ENCODE data around the gene CPM. TPM values are rescaled to one million over a fixed set of nuclear protein-coding genes. Genes with fewer than 3 reads are reported as not detected.
A peak's percentile ranks its signal among the peaks of the same experiment; 100 is the strongest.

CPM gene
- total RNA-seq, 1 experiment from 2014 or later: 4.2 TPM

- Histone ChIP-seq H3K79me2 (ENCODE audit: low read depth) (no peaks in the 10 kb centered on the region), H3K27me3 (ENCODE audit: insufficient read depth, low read depth) (no peaks in the 10 kb centered on the region), H2AFZ (peak overlapping the region; percentile 56; the same call in 1 of the 2 replicates), H3K4me1 (replicated peaks; ENCODE audit: insufficient read depth) (peaks cover 25% of the 10 kb centered on the region), H3K4me2 (peak overlapping the region; percentile 57), H3K36me3 (ENCODE audit: low read depth) (no peaks in the 10 kb centered on the region), H3F3A (ENCODE audit: insufficient read depth, low read depth) (peaks cover 5% of the 10 kb centered on the region; the same call in 1 of the 2 replicates), H4K20me1 (ENCODE audit: insufficient read depth) (no peaks in the 10 kb centered on the region), H3K27ac (peak overlapping the region; percentile 89), H3K9me2 (ENCODE audit: insufficient read depth) (no peaks in the 10 kb centered on the region; the same call in 1 of the 2 replicates), H3K9me3 (ENCODE audit: insufficient read depth, low read depth) (peaks cover 6% of the 10 kb centered on the region; the same call in 1 of the 2 replicates), H3K4me3 (peak overlapping the region; percentile 21; the same call in 1 of the 2 replicates)
- CTCF ChIA-PET: interaction anchor here (0.6 kb wide), 1 partner anchor 11 kb away, joined by 3 read pairs; no protein-coding TSS in a partner anchor
- POLR2A ChIA-PET (ENCODE audit: unreplicated experiment): interaction anchor here (0.8 kb wide), 1 partner anchor 13 kb away, joined by 4 read pairs; no protein-coding TSS in a partner anchor
- no TSS peak for BruUV-seq (replicated peaks)
- intact Hi-C loops (cut with micrococcal nuclease; ENCODE audit: unreplicated experiment): no loop called here
- TF ChIP-seq, protein P1, sequence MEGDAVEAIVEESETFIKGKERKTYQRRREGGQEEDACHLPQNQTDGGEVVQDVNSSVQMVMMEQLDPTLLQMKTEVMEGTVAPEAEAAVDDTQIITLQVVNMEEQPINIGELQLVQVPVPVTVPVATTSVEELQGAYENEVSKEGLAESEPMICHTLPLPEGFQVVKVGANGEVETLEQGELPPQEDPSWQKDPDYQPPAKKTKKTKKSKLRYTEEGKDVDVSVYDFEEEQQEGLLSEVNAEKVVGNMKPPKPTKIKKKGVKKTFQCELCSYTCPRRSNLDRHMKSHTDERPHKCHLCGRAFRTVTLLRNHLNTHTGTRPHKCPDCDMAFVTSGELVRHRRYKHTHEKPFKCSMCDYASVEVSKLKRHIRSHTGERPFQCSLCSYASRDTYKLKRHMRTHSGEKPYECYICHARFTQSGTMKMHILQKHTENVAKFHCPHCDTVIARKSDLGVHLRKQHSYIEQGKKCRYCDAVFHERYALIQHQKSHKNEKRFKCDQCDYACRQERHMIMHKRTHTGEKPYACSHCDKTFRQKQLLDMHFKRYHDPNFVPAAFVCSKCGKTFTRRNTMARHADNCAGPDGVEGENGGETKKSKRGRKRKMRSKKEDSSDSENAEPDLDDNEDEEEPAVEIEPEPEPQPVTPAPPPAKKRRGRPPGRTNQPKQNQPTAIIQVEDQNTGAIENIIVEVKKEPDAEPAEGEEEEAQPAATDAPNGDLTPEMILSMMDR (conservative IDR thresholded peaks at IDR 0.05): no peak
- TF ChIP-seq EZH2 (IDR thresholded peaks at IDR 0.05; ENCODE audit: low read depth): no peak
- peak; percentile 15 to 62 for DNase-seq
Observed at GRCh38 chr12:68971404-68971803, 38.4 kb upstream of the CPM start.

DNA sequence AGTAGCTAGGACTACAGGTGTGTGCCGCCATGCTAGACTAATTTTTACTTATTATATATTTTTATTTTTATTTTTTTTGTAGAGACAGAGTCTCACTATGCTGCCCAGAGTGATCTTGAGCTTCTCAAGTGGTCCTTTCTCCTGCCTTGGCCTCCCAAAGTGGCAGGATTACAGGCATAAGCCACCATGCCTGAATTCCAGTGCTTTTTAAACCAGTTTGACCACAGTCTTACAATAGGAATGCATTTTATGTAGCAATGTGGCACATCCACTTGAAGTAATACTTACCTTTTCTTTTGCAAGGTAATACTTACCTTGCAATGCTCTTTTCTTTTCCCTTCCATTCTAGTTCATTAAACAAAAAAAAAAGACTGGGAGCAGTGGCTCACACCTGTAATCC, 38.0 kb upstream of the CPM start:
- Histone ChIP-seq H4K20me1 (ENCODE audit: insufficient read depth) (no peaks in the 10 kb centered on the region), H2AFZ (peak overlapping the region; percentile 56; the same call in 1 of the 2 replicates), H3K79me2 (ENCODE audit: low read depth) (no peaks in the 10 kb centered on the region), H3K9me3 (ENCODE audit: insufficient read depth, low read depth) (peaks cover 6% of the 10 kb centered on the region; the same call in 1 of the 2 replicates), H3K9me2 (ENCODE audit: insufficient read depth) (no peaks in the 10 kb centered on the region; the same call in 1 of the 2 replicates), H3K27me3 (ENCODE audit: insufficient read depth, low read depth) (no peaks in the 10 kb centered on the region), H3K4me2 (peak overlapping the region; percentile 57), H3F3A (ENCODE audit: insufficient read depth, low read depth) (peaks cover 5% of the 10 kb centered on the region; the same call in 1 of the 2 replicates), H3K4me1 (replicated peaks; ENCODE audit: insufficient read depth) (peaks cover 25% of the 10 kb centered on the region), H3K36me3 (ENCODE audit: low read depth) (no peaks in the 10 kb centered on the region), H3K27ac (peak overlapping the region; percentile 89), H3K4me3 (peak overlapping the region; percentile 21; the same call in 1 of the 2 replicates)
- ChIA-PET POLR2A (ENCODE audit: unreplicated experiment) (interaction anchor here (0.8 kb wide), 1 partner anchor 13 kb away, joined by 4 read pairs; no protein-coding TSS in a partner anchor), CTCF (no interaction called here)
- DNase-seq: peak; percentile 17 to 79
- BruUV-seq (replicated peaks): TSS peak; percentile 14
- intact Hi-C loops (cut with micrococcal nuclease; ENCODE audit: unreplicated experiment): no loop called here
- TF ChIP-seq EZH2 (IDR thresholded peaks at IDR 0.05; ENCODE audit: low read depth): no peak
- TF ChIP-seq, protein P1 (conservative IDR thresholded peaks at IDR 0.05): no peak

DNA sequence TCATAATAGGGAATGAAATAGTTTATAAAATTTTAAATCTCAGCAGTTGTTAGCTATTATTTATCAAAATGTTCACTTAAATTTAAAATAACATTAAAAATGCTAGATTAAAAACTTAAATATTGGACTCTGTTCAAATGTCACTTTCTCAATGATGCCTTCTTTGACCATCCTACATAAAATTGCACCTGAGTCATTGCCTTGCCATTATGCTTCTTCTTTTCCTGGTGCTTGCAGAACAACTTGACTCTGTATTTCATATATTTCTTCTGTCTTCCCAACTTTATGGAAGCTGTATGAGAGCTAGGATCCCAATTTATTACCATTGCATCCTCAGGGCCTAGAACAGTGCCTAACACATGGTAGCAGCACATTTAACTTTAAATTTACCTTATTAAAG, 37.3 kb upstream of the CPM start:
- no peak overlapping the region; the same call in 1 of the 2 replicates for H3K27ac ChIP-seq
- CTCF ChIA-PET: no interaction called here
- TF ChIP-seq, protein P1 (conservative IDR thresholded peaks at IDR 0.05): no peak
- no peak for TF ChIP-seq EZH2 (IDR thresholded peaks at IDR 0.05; ENCODE audit: low read depth)
- no peak overlapping the region; the same call in 1 of the 2 replicates for H2AFZ ChIP-seq
- H3K4me2 ChIP-seq: no peak overlapping the region; the same call in 1 of the 2 replicates
- H3K9me3 ChIP-seq (ENCODE audit: insufficient read depth, low read depth): peaks cover 6% of the 10 kb centered on the region; the same call in 1 of the 2 replicates
- no peaks in the 10 kb centered on the region for H4K20me1 ChIP-seq (ENCODE audit: insufficient read depth)
- POLR2A ChIA-PET (ENCODE audit: unreplicated experiment): no interaction called here
- H3K27me3 ChIP-seq (ENCODE audit: insufficient read depth, low read depth): no peaks in the 10 kb centered on the region
- H3K4me3 ChIP-seq: no peak overlapping the region
- no peaks in the 10 kb centered on the region for H3K79me2 ChIP-seq (ENCODE audit: low read depth)
- intact Hi-C loops (cut with micrococcal nuclease; ENCODE audit: unreplicated experiment): no loop called here
- no TSS peak for BruUV-seq (replicated peaks)
- no peaks in the 10 kb centered on the region; the same call in 1 of the 2 replicates for H3K9me2 ChIP-seq (ENCODE audit: insufficient read depth)
- H3K4me1 ChIP-seq (replicated peaks; ENCODE audit: insufficient read depth): peaks cover 25% of the 10 kb centered on the region
- H3F3A ChIP-seq (ENCODE audit: insufficient read depth, low read depth): peaks cover 5% of the 10 kb centered on the region; the same call in 1 of the 2 replicates
- DNase-seq: no peak
- H3K36me3 ChIP-seq (ENCODE audit: low read depth): no peaks in the 10 kb centered on the region
